Measurements from ENCODE around the gene SMURF1.

Gene SMURF1

DNA sequence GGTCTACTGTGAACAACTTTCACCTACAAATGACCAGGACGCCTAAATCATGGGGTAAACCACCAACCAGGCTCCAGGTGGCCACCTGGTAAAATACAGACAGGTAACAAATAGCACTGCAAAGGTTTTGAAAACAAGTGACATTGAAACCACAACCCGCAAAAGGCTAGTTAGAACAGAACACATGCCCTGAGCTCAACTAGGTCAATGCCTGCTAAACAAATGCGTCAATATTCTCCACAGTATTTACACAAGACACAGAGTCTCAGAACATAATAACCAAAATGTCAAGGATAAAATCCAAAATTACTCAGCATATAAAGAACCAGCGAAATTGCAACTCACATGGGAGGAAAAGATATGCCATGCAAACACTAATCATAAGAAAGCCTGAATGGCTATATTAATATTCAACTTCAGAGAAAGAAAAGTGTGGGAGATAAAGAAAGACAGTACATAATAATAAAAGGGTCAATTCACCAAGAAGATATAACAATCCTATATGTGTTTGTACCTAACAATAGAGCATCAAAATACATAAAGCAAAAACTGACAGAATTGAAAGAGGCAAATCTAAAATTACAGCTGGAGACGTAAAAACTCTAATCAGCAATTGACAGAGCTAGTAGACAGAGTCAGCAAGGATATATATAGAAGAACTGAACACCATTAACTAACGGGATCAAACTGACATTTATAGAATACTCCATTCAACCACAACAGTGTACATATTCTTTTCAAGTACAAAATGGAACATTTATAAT lies 47.6 kb downstream of the SMURF1 start:
- DNase-seq: no peak

DNA sequence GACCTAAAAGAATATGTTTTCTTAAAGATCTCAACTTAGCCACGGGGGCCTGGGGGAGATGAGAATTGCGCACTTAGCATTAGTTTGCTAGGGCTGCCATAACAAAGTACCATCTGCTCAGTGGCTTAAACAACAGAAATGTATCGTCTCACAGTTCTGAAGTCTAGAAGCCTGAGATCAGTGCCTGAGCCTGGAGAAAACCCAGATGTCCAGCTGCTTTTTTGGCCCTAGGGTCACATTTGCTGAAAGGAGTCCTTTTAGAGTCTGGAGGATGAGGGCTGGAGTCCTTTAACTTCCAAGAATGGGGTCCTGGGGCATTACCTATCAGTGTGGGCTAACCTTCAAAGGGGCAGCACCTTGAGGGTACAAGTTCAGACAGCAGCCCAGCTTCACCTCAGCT lies 48.2 kb downstream of the SMURF1 start:
- no peak for DNase-seq

DNA sequence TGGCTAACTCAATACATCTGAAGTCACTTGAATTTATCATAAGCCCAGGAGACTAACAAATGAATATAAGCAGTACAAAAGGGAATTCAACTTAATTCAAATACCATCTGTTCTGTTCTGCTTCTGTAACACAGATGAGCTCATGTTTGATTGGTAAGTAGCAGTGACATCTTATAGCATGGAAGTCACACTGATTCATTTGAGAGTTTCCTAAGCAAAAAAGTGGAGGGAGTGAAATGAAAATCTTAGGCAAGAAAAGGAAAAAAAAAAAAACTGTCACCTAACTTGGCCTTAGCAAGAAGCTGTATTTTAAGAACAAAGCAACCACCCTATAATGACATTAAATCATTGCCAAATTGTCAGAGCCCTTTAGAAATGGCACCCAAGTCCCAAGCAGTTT lies 49.5 kb downstream of the SMURF1 start:
- DNase-seq: no peak

DNA sequence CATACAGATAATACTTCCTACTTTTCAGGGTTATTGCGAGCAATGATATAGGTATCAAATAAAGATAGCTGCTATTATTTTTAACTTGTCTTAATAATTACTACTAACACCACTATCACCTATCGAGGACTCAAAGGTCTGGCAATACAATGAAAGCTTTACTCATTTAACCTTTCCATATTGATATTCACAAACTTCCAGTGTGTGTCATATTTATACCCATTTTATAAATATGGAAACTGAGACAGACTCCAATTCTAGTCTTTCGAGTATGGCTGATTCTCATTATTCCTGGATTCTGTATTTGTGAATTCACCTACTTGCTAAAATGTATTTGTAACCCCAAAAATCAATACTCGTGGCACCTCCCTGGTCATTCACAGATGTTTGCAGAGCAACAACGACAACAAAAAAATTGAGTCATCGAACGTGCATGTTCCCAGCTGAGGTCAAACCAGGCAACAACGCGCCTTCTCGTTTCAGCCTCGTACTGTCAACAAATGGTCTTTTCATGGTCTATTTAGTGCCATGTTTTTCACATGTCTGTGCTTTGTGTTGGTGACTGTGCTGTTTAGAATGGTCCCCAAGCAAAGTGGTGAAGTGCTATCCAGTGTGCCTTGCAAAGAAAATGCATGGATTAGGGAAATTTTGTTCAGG lies 51.7 kb downstream of the SMURF1 start:
- DNase-seq: no peak

DNA sequence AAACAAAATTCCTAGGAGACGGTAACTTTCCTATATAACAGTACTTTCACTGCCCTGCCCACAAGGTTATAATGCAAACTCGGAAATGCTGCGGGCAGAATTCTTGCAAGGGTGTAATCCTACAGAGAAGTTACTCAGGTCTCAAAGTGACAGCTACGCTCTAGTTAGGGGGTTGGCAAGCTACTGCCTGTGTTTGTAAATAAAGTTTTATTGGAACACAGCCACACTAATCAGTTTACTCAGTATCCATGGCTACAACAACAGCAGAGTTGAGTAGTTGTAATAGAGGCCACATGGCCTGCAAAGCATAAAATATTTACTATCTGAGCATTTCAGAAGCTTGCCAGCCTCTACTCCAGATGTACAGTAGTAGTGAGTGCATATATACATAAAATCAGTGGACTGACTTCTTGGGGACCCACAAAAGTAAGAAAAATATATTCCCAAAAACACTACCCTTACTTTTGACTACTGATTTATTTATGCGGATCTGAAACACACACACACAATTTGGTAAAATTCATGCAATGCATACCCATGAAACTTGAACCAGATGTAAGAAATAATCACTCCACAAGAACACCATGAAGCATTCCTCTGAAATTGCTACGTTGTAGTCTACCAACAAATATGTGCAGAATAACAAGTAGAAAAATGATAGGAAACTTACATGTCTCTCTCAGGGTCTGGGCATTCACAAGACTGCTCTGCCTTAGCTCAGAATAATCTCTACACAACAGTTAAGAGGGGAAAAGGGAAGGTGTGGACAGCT lies 53.0 kb downstream of the SMURF1 start:
- DNase-seq: no peak

DNA sequence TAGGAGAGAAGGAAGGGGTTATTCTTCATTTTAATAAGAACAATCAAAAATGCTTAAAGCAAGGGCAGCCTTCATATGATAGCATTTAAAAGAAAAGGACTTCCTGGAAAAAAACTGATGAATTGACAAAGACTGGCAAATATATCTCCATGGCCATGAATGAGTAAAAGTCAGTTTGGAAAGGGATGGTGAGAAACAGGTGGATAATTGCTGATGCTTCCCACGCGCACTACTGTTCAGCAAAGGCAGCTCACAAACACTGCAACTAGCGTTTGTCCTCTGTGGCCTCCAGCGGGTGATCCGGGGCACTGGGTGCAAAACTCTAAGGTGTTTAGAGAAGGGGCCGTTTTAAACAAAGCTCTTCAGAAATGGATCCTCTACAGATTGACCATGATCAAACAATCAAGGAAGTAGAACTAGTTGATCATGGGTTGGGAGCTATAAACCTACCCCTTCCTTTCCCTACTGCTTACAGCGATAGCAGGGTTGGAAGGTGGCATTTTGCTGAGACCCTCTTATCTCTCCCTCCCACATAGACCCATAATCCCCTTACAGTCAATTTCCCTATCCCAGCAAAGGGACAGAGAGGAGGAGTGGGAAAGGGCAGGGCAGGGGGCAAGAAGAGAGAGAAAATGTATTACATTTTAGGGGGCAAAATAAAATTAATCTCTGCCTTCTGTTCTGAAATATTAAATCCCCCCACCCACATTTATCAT lies 53.8 kb downstream of the SMURF1 start:
- DNase-seq: no peak

DNA sequence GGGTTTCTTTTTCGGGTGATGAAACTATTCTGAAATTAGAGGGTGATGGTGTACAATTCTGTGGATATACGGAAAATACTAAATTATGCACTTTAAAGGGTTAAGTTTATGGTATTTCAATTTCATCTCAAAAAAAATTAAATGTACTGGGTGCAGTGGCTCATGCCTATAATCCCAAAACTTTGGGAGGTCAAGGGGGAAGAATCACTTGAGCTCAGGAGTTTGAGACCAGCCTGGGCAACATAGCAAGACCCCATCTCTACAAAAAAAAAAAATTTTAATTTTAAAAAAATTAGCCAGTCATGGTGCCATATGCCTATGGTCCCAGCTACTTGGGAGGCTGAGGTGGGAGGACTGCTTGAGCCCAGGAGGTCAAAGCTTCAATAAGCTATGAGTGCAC lies 57.0 kb downstream of the SMURF1 start:
- no peak for DNase-seq

DNA sequence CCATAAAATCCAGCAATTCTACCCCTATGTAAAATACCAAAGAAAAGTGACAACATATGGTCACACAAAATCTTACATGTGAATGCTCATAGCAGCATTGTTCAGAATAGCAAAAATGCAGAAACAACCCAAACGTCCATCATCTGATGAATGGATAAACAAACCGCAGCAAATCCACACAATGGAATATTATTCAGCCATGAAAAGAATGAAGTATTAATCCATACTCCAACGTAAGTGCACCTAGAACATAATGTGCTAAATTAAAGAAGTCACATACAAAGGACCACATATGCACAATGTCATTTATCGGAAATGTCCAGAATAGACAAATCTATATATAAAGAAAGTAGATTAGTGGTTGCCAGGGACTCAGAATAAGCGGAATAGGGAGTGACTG lies 57.4 kb downstream of the SMURF1 start:
- DNase-seq: no peak

DNA sequence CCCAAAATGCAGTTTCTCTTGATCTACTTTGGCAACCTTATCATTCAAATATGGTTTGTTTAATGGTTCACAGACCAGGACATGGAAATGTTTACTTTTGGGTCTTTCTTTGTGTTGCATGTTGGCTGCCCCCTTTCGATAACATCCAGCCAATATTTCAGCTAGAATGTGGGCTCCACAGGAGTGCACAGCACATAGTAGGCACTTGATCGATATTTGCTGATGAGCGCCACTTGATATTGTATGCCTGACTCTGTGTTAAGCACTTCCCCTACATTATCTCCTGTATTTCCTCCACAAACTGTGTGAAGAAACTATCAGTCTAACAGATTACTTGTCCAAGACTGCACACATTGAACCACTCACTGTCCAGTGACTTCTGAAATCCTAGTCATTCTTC lies 60.2 kb downstream of the SMURF1 start:
- no peak for DNase-seq

DNA sequence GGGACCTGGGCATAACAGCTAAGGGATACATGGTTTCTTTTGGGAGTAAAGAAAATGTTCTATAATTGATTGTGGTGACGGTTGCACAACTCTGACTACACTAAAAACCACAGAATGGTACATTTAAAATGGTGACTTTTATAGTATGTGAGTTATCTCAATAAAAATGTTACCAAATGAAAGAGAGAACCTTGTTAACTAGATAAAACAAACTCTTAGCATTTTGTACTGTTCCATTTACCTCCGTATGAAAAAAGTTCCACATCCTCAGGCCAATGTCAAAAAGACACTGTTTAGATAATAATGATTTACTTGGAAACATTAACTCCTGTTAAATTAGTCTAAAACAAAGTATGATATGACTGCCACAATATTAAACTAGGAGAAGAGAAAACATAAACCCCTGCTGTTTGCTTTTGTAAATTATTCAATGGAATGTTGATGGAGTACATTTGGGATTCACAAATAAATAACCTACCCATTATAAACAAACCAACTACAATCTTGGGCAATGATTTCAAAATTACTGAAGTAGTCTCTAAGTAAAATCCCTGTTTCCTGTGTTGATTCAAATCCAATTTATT lies 60.7 kb downstream of the SMURF1 start:
- DNase-seq: no peak

DNA sequence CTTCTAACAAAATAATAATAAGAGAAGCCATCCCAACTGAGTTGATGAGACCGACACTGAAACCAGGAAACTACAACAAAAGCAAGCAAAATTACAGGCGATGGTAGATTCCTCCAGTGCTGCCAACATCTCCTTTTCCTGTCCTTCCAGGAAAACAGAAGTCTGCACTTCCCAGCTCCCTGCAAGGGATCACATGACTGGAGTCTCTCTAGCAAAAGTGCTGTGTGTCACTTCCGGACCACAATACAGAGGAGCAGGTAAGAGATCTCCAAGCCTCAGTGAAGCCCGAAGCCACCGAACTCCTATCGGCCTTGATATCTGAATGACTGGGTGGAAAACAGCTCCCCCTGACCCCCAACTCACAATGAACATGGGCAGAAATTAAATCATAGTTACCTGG lies 63.2 kb downstream of the SMURF1 start:
- DNase-seq: no peak

DNA sequence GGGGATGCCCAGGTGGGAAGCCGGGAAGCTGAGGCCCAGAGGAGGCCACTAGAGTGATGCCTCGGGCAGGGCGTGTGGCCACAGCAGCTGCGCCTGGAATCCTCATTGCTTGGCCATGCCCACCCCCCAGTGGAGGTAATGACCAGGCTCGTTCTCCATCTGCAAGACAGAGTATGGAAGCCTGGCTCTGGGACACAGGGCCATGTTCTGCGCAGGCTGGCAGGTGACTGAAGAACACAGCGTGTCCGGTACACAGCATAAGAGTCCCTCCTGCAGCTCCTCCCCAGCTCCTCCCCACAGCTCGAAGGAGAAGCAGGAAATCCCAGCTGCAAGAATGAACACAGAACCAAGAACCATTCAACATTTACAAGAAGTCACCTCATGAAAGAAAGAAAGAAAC lies 64.8 kb downstream of the SMURF1 start:
- DNase-seq: no peak

DNA sequence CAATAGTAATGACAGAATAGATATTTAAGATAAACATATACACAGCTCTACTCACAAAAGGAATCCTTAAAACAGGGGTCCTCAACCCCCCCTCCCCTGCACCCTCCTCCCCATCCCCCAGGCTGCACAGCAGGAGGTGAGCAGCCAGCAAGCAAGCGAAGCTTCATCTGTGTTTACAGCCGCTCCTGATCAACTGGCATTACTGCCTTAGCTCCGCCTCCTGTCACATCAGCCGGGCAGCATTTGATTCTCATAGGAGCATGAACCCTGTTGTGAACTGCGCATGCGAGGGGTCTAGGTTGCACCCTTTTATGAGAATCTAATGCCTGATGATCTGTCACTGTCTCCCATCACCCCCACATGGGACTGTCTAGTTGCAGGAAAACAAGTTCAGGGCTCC lies 65.5 kb downstream of the SMURF1 start:
- no peak for DNase-seq

DNA sequence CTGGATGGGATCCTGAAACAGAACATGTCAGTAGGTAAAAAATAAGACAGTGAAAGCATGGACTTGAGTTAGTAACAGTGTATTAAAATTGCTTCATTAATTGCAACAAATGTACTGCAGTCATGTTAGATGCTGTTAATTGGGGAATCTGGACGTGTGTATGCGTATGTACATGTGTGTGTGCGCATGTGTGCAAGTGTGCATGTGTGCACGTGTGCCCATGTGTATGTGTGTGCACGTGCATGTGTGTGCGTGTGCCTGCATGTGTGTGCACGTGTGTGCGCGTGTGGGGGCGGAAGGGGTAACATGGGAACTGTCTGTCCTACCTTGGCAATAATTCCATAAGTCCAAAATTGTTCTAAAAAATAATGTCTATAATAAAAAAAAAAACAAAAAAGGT lies 67.3 kb downstream of the SMURF1 start:
- no peak for DNase-seq

DNA sequence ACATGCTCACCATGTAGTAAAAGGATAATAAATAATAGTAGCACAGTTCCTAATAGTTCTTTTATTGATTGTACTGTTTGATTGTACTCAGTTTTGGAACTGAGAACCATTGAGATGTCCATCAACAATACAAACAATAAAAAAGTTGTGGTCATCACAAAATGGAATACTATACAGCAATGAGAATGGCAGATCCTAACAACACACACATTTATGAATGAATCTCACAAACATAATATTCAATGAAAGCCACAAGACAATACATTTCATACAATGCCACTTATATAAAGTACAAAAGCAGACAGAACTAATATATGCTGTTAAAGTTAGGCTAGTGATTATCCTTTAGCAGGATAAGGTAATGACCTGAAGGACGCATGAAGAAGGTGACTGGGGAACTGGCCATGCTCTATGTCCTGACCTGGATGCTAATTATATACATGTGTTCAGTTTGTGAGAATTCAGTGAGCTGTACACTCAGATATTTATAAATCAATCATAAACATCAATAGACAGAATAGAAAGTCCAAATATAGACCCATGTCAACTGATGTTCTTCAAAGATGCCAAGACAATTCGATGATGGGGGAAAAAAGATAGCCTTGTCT lies 70.0 kb downstream of the SMURF1 start:
- no peak for DNase-seq

DNA sequence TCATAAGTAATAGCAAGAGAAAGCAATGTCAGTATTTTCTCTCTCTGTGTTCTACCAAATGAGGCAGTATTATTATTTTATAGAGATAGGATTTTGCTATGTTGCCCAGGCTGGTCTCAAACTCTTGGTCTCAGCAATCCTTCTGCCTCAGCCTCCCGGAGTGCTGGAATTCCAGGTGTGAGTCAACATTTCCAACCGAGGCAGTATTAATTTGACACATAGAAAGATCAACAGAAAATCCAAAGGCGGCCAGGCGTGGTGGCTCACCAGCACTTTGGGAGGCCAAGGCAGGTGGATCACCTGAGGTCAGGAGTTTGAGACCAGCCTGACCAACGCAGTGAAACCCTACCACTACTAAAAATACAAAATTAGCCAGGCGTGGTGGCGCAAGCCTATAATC lies 71.8 kb downstream of the SMURF1 start:
- no peak for DNase-seq

DNA sequence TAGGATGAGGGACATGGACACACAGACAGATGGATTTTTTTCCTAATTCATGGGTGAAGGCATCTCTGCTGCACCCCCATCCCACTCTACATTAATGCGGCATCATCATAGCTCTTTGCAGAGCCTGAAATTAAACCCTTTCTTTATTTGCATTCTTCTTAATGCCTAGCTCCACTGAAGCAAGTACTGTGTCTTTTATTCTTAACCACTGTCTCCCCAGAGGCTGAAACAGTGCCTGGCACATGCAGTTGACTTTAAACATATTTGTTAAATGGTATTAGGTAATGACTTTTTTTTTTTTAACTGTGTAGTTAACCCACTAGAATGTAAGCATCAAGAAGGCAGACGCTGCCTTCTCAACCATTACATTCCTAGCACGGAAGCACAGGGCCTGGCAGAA lies 73.5 kb downstream of the SMURF1 start:
- DNase-seq: no peak

DNA sequence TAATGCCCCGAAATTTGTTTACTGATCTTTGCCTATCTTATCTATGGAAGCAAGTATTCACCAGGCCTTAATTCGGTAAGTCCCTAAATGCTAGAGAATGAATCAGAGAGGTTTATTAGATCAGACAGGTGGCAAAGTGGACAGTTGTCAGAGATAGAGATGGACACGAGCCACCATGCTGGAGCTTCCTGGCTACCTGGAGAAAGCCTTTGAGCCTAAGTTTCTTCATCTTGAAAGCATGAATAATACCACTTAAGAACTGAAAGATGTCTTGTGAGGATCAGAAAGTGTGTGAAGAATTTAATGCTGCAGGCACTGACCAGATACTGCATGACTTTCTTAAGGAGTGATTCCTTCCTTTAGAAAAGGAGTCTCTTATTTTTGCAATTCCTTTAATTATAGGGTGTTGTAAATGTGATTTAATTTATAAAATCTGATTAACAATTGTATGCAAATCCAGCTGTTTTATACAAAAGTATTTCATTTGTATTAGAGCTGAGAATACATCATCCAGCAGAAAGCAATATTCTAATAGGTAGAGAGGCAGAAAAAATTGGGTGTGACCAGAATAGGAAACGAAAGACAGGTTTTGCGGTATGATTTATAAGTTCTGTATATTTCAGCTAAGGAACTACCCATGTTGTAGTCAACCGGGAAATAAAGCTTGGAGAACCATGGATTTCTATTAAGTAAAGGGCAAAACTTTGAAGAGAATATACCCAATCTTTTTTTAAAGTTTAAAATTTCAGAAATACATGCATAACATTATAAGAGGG lies 82.7 kb downstream of the SMURF1 start:
- no peak for DNase-seq

DNA sequence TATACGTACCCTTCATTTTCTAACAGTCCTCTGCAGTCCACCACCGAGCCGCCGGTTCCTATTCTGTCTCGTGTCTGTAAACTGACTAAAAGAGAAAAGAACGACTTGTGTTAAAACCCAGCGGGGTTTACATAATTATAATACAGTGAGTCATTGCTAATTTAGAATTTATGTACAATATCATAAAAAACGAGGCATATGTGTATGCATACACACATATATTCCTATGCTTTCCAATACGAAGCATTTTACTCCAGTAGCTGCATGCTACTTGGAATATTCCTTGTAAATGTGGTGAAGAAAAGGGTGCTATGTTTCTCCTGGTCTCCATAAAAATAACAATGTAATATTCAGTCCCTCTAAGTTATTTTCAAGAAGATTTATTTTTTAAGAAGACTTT lies 89.1 kb downstream of the SMURF1 start:
- DNase-seq: no peak

DNA sequence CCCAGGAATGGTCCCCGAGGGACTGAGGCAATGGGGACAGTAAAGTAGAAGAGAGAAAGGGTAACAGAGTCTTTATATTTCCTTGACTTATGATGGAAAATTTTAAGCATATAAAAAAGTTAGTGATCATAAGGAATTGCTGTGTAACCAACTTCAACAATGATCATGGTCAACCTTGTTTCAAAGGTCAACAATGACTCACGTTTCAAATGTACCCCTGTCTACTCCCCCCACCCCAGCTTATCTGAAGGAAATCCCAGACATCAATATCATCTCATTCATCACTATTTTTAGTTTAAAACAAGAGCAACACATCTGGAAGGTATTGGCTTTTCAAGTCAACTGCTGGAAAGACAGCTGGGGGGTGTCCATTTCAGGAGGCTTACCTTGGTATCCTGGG lies 92.9 kb downstream of the SMURF1 start:
- no peak for DNase-seq

DNA sequence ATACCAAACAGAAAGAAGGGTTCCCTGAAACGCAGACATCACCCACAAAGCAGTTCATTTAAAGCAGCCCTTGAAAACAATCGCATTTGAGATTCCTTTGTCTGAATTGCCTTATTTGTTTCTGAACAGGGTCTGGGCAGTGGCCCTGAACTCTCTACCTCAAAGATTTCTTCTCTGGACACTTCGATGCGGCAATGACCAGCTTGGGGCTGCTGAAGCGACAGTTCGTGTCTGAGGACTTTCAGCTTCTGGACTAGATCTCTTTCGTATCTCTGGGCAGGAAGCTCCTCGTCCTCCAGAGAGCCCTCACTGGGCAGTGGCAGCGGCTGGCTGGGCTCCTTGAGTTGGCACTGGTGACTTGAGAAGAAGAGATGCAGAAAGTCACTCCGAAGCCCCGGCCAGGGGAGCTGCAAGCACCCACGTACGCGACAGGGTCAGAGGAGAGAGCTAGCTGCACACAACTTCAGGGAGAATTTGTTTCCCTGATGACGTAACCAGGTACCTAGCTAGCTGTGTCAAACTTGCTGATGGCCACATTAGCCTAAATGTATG lies 96.3 kb downstream of the SMURF1 start:
- DNase-seq: no peak

DNA sequence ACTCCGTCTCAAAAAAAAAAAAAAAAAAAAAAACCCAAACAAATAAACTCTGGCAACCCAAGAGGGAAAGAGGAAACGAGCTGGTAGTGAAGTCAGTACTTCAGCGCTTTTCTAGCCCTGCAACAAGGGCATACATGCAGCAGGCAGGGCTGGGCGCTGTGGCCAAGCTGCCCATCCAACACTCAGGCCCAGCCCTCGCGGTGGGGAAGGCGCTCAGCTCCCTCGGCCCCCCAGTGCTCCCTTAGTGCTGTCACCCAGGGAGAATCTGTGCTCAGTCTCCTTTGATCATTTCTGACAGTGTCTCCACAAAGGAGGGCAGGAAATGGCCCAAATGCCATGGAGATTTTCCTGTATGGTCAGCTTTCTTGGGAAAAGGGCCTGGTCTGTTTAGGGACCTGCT lies 97.2 kb downstream of the SMURF1 start:
- no peak for DNase-seq
